ENCODE data around the gene SKAP2.

- TF ChIP-seq, protein P1, sequence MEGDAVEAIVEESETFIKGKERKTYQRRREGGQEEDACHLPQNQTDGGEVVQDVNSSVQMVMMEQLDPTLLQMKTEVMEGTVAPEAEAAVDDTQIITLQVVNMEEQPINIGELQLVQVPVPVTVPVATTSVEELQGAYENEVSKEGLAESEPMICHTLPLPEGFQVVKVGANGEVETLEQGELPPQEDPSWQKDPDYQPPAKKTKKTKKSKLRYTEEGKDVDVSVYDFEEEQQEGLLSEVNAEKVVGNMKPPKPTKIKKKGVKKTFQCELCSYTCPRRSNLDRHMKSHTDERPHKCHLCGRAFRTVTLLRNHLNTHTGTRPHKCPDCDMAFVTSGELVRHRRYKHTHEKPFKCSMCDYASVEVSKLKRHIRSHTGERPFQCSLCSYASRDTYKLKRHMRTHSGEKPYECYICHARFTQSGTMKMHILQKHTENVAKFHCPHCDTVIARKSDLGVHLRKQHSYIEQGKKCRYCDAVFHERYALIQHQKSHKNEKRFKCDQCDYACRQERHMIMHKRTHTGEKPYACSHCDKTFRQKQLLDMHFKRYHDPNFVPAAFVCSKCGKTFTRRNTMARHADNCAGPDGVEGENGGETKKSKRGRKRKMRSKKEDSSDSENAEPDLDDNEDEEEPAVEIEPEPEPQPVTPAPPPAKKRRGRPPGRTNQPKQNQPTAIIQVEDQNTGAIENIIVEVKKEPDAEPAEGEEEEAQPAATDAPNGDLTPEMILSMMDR (conservative IDR thresholded peaks at IDR 0.05; ENCODE audit: low read depth, low read length), result no peak
- no peak for TF ChIP-seq EZH2 (IDR thresholded peaks at IDR 0.05; ENCODE audit: borderline replicate concordance, low read depth, low read length, poor library complexity, severe bottlenecking)
Measured at GRCh38 chr7:26794541-26794940, 69.8 kb downstream of the SKAP2 start.
